ENCODE data around the gene SYT12.

SYT12 gene

GRCh38 chr11:67031791-67032561 is 9.0 kb downstream of the SYT12 start:
- no peak for DNase-seq
- Histone ChIP-seq H3K27me3 (no peaks in the 10 kb centered on the region), H3K36me3 (no peaks in the 10 kb centered on the region), H3K4me3 (ENCODE audit: low read depth, low read length) (no peak overlapping the region), H3K9me3 (no peaks in the 10 kb centered on the region), H3K4me1 (peaks cover 7% of the 10 kb centered on the region)
- TF ChIP-seq CTCF (IDR thresholded peaks at IDR 0.05; ENCODE audit: low read depth, low read length), result no peak

GRCh38 chr11:67032830-67033551 is 10.1 kb downstream of the SYT12 start:
- H3K4me3 ChIP-seq (ENCODE audit: low read depth, low read length), result no peak overlapping the region
- no peak for DNase-seq
- H3K27me3 ChIP-seq, result no peaks in the 10 kb centered on the region
- H3K4me1 ChIP-seq, result peaks cover 4% of the 10 kb centered on the region
- TF ChIP-seq CTCF (IDR thresholded peaks at IDR 0.05; ENCODE audit: low read depth, low read length), result no peak
- H3K9me3 ChIP-seq, result no peaks in the 10 kb centered on the region
- H3K36me3 ChIP-seq, result no peaks in the 10 kb centered on the region

- Histone ChIP-seq H3K36me3 (no peaks in the 10 kb centered on the region), H3K4me1 (no peaks in the 10 kb centered on the region), H3K9me3 (no peaks in the 10 kb centered on the region), H3K4me3 (ENCODE audit: low read depth, low read length) (no peak overlapping the region), H3K27me3 (no peaks in the 10 kb centered on the region)
- TF ChIP-seq CTCF (IDR thresholded peaks at IDR 0.05; ENCODE audit: low read depth, low read length), result no peak
- DNase-seq, result no peak
These were observed 10.8 kb downstream of the SYT12 start for GRCh38 chr11:67033661-67034166.

GRCh38 chr11:67034350-67034749 is 11.4 kb downstream of the SYT12 start:
- DNase-seq, result no peak

GRCh38 chr11:67040147-67040546 is 17.2 kb downstream of the SYT12 start:
- Histone ChIP-seq H3K9me3 (no peaks in the 10 kb centered on the region), H3K36me3 (no peaks in the 10 kb centered on the region), H3K27me3 (no peaks in the 10 kb centered on the region), H3K4me3 (ENCODE audit: low read depth, low read length) (no peak overlapping the region), H3K4me1 (no peaks in the 10 kb centered on the region)
- DNase-seq, result no peak
- no peak for TF ChIP-seq CTCF (IDR thresholded peaks at IDR 0.05; ENCODE audit: low read depth, low read length)

More at GRCh38 chr11:67034350-67034749, 11.4 kb downstream of the SYT12 start:
- Histone ChIP-seq H3K27me3 (no peaks in the 10 kb centered on the region), H3K36me3 (no peaks in the 10 kb centered on the region), H3K9me3 (no peaks in the 10 kb centered on the region), H3K4me3 (ENCODE audit: low read depth, low read length) (no peak overlapping the region), H3K4me1 (no peaks in the 10 kb centered on the region)
- TF ChIP-seq CTCF (IDR thresholded peaks at IDR 0.05; ENCODE audit: low read depth, low read length), result no peak

- Histone ChIP-seq H3K36me3 (no peaks in the 10 kb centered on the region), H3K4me3 (ENCODE audit: low read depth, low read length) (no peak overlapping the region), H3K4me1 (no peaks in the 10 kb centered on the region), H3K9me3 (no peaks in the 10 kb centered on the region), H3K27me3 (no peaks in the 10 kb centered on the region)
- no peak for TF ChIP-seq CTCF (IDR thresholded peaks at IDR 0.05; ENCODE audit: low read depth, low read length)
- no peak for DNase-seq
These were observed 18.7 kb downstream of the SYT12 start for GRCh38 chr11:67041602-67042001.
